Medulla oblongata (tissue), 1 donor: ENCODE data around the gene LRRTM4.

Experiments used
- DNase-seq: peaks from one replicate; pipeline ENCODE4 v3.0.0-alpha.2; 2015; ENCODE audit errors: extremely low spot score

Gene LRRTM4

GRCh38 chr2:77470096-77470495 lies 52.1 kb downstream of the LRRTM4 start:
- no peak for DNase-seq

DNA sequence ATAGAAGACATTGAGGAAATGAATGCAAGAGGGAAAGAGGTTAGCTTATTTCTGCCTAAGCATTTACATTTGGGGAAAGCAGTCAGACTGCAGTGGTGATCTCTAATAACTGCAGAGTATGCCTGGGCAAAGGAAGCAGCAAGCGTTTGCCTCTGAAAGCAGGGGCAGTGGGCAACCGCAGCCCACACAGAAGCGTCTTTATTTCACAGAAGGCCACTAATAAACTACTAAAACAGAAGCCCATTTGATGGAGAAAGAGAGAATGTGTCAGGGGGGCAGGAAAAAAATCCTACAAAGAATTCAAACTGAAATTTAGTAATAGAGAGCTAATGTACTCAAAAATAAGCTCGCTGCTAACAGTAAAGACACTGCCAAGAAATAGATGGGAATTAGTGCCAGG lies 53.1 kb downstream of the LRRTM4 start:
- DNase-seq = peak; percentile 45

GRCh38 chr2:77459840-77460239 lies 62.3 kb downstream of the LRRTM4 start:
- no peak for DNase-seq

- peak; percentile 80 for DNase-seq
Measured at GRCh38 chr2:77458216-77458615, 64.0 kb downstream of the LRRTM4 start.

- no peak for DNase-seq
Measured at GRCh38 chr2:77457665-77458064, 64.5 kb downstream of the LRRTM4 start.

GRCh38 chr2:77443076-77443475 lies 79.1 kb downstream of the LRRTM4 start:
- DNase-seq = no peak

DNA sequence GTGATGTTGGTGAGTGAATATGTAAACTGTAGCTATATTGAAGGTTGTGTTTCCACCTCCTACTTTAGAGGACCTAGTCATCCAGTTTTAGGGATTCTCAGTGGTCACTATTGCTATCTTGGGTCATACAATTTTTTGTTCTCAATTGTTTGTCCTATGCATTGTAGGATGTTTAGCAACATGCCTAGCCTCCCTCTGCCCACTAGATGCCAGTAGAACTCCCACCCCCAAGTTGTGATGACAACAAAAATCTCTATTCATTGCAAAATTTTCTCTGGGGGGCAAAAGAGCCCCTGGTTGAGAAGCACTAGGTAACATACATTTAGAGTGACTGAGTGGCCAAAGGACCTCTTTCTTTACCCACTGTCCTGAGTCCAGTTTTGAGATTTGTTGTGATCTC lies 87.3 kb downstream of the LRRTM4 start:
- peak; percentile 21 for DNase-seq

GRCh38 chr2:77428946-77429345 lies 93.2 kb downstream of the LRRTM4 start:
- DNase-seq = no peak

DNA sequence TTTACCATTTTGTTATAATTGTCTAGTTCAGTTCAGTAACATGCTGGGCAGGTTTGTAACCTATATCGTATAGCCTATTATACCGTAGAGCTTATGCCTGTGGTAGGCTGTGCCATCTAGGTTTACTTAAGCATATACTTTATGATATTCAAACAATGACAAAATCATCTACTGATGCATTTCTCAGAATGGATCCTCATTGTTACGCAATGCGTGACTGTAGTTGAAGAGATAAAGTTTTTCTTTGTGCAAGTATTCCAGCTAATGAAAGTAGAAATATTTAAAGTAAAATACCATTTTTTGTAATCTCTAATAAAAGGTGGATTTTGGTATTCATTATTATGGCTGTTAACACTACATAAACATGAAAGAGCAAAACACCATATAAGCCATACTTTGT lies 100.2 kb downstream of the LRRTM4 start:
- no peak for DNase-seq

DNA sequence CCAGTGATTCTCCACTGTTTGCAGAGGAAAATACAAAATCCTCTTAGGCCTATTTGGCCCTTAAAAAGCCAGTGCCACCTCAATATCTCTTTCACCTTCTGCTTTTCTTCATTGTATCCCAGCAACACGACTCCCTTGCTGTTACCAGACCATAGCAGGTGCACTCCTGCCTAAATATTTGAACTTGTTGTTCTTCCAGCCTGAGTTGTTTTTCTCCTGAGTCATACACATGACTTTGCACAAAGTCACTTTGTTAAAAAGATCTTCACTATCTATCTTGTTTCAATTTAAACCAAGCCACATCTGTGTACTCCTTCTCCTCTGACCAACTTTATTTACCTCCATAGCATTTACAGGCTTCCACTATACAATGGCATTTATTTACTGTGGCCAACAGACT lies 103.6 kb downstream of the LRRTM4 start:
- no peak for DNase-seq

DNA sequence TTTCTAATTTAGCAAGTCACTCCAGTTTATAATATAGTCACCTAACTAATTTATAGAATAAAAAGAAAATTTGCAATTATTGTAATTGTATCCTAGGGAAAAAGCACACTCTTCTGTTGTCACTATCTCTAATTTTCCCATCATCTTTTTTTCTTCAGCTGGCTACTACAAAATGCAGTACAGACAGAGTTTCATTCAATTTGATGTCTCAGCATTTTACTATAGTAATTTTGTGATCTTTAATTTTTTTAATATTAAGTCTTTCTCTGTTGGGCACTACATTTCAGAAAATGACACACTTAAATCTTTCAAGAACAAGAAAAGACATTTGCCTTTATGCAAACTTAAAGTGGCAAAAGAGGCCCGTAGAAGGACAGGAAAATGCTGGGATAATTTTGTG lies 118.0 kb downstream of the LRRTM4 start:
- no peak for DNase-seq

- no peak for DNase-seq
Measured at GRCh38 chr2:77398970-77399600, 123.1 kb downstream of the LRRTM4 start.

- no peak for DNase-seq
Measured at GRCh38 chr2:77397763-77398162, 124.4 kb downstream of the LRRTM4 start.

GRCh38 chr2:77395011-77395410 lies 127.2 kb downstream of the LRRTM4 start:
- no peak for DNase-seq

DNA sequence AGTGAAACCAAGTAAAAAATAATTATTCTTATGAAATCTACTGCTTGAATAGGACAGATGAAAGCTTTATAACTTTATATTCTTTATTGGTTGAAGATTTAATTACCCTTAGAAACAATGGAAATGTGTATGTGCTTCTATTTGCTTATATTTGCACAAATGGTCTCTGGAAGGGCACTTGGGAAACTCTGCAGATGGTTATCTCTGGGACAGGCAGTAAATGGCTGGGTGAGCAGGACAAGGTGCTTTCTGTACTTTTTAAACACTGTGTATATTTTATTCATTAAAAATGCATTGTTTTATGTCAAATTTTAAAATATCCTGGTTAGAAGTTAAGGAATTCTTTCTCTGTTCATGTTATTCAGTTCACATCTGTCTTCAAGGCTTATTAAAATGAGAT lies 131.1 kb downstream of the LRRTM4 start:
- DNase-seq = no peak

DNA sequence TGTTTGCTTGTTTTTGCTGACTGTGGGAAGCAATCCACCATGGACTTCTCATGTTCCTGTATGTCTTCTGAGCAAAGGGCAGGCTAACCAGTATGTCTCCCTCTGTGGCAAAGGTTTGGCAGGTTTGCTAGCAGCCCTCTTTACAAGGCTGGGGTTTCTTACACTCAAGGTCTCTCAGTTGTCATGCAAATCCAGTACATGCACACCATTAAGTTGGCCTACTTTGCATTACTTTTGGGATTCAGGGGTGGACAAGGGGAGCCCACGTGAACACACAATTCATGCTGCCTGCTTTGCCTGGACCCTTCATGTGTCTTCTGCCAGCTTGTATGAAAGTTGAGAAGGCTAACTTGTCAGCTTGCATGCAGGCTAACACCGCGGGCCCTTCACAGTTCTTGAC lies 134.9 kb downstream of the LRRTM4 start:
- DNase-seq = no peak

DNA sequence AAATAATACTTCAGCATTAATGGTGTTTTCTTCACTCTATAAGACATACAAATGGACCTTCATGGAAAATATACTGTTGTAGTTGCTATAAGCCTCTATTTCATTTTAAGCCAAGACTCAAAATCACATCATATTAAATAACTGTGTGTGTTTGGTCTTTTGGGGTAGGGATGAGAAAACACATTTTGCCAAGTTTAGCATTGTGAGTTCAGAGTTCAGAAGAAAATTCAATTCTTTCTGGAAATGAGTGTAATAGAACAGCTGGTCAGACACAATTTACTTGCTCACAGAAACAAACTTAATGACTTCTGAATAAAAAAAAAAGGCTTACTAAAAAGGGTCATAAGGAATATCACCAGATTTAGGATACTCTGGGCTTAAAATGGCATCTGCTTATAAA lies 149.5 kb downstream of the LRRTM4 start:
- DNase-seq = no peak

- DNase-seq = no peak
Measured at GRCh38 chr2:77370511-77370910, 151.7 kb downstream of the LRRTM4 start.

DNA sequence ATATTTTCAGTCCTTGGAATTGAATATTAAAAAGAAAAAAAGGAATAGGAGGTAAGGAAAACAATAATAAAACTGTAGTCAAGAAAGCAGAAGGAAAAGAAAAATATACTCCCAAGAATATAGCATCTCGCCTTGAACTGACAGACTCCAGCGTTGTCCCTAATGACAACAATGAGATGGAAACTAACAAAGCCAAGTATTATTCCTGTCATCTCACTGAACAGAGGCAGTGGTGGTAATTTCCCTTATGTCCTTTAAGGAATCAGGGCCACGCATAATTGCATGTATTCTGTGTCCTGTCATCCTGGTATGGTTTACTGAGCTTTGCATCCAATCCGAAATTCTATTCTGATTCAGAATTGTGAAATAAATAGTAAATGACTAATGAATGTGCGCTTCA lies 158.9 kb downstream of the LRRTM4 start:
- DNase-seq = peak; percentile 8

GRCh38 chr2:77348821-77349220 lies 173.4 kb downstream of the LRRTM4 start:
- no peak for DNase-seq

DNA sequence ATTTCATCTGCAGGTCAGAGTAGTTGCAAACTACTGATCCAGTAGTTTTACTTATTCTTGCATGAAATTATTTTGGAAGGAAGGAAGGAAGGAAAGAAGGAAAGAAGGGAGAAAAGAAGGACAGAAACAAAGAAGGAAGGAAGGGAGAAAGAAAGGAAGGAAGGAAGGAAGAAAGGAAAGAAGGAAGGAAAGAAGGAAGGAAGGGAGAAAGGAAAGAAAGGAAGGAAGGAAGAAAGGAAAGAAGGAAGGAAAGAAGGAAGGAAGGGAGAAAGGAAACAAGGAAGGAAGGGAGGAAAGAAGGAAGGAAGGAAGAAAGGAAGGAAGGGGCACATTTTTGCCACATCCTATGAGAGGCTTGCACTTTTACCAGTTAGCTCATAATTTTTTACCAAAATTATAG lies 186.2 kb downstream of the LRRTM4 start:
- no peak for DNase-seq

GRCh38 chr2:77328134-77328931 lies 193.8 kb downstream of the LRRTM4 start:
- no peak for DNase-seq

- no peak for DNase-seq
Measured at GRCh38 chr2:77325395-77325794, 196.8 kb downstream of the LRRTM4 start.

GRCh38 chr2:77322431-77322830 lies 199.7 kb downstream of the LRRTM4 start:
- DNase-seq = no peak
